ENCODE data around the gene ACTR3C. TPM values are rescaled to one million over a fixed set of nuclear protein-coding genes. Genes with fewer than 3 reads are reported as not detected.

Gene ACTR3C
- total and polyA plus RNA-seq, 10 of the 15 experiments (the other 5 are each of a cell fraction or from before 2014, with no cell fraction given) = 2.0 to 10.2 (median 6.3) TPM

DNA sequence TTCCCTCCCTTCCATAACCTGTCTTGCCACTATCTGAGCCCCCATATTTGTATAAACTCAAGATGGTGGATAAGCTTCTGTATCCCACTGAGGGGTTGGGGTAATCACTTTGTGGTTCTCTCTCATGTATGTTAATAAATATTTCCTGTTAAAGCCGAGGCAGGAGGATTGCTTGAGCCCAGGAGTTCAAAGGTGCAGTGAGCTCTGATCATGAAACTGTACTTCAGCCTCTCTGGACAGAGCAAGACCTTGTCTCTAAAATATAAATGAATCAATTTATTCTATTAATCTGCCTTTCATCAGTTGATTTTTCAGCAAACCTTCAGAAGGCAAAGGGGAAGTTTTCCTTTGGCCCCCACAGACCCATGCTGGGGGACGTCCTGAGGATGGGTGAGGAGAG is 19.9 kb upstream of the ACTR3C start:
- POLR2A ChIA-PET = no interaction called here
- no TSS peak for BruUV-seq (replicated peaks)
- FAIRE-seq = no peak
- SMC1A ChIA-PET (ENCODE audit: uncharacterized antibody, unreplicated experiment) = interaction anchor here (0.6 to 1.4 kb wide), 3 partner anchors 13 to 414 kb away, joined by 3 to 4 read pairs (median 3); no protein-coding TSS in a partner anchor
- CTCF ChIA-PET = interaction anchor here (1.0 to 1.7 kb wide), 2 partner anchors 12 to 13 kb away, joined by 4 read pairs; no protein-coding TSS in a partner anchor
- peaks cover 0 to 5% of the 10 kb centered on the region in 2 experiments; a peak in 3 of 4 replicates for H3K27me3 ChIP-seq (replicated peaks in 1 of 2; ENCODE audit: control insufficient read depth in 2 of 2, insufficient read depth in 2 of 2, low read length in 1 of 2)
- H2AFZ ChIP-seq (ENCODE audit: control insufficient read depth, low read depth, low read length) = no peak overlapping the region
- H3K4me1 ChIP-seq (ENCODE audit: control insufficient read depth, insufficient read depth, low read length) = peaks cover 8% of the 10 kb centered on the region
- H3K9ac ChIP-seq (ENCODE audit: control insufficient read depth, insufficient read depth, low read length) = no peak overlapping the region
- no peak overlapping the region for H3K27ac ChIP-seq (ENCODE audit: control insufficient read depth, insufficient read depth)
- WGBS (ENCODE audit: insufficient coverage, insufficient replicate concordance, low lambda C conversion rate, missing lambda C conversion rate) = 3% methylated on average over 2 of the region's 2 CpGs
- H3K4me2 ChIP-seq (ENCODE audit: control insufficient read depth, insufficient read depth) = no peak overlapping the region
- no peak for ATAC-seq
- intact Hi-C loops (cut with micrococcal nuclease; ENCODE audit: unreplicated experiment) (no loop called here), in situ Hi-C loops (cut with MboI) (no loop called here)
- RAD21 ChIA-PET (ENCODE audit: unreplicated experiment) = no interaction called here
- no peaks in the 10 kb centered on the region for H4K20me1 ChIP-seq (ENCODE audit: control insufficient read depth, insufficient read depth)
- peaks cover 5% of the 10 kb centered on the region; the same call in 2 of the 3 replicates for H3K9me3 ChIP-seq (replicated peaks; ENCODE audit: control insufficient read depth, insufficient read depth, low read length)
- DNase-seq (ENCODE audit: low read depth, low spot score) = no peak
- H3K79me2 ChIP-seq (ENCODE audit: control insufficient read depth, insufficient read depth, low read length) = no peaks in the 10 kb centered on the region
- no peak overlapping the region for H3K4me3 ChIP-seq
- H3K36me3 ChIP-seq (ENCODE audit: control insufficient read depth in 2 of 2, insufficient read depth in 2 of 2, low read length in 1 of 2) = no peaks in the 10 kb centered on the region; a peak in 1 of 4 replicates
- TF ChIP-seq, protein P1, sequence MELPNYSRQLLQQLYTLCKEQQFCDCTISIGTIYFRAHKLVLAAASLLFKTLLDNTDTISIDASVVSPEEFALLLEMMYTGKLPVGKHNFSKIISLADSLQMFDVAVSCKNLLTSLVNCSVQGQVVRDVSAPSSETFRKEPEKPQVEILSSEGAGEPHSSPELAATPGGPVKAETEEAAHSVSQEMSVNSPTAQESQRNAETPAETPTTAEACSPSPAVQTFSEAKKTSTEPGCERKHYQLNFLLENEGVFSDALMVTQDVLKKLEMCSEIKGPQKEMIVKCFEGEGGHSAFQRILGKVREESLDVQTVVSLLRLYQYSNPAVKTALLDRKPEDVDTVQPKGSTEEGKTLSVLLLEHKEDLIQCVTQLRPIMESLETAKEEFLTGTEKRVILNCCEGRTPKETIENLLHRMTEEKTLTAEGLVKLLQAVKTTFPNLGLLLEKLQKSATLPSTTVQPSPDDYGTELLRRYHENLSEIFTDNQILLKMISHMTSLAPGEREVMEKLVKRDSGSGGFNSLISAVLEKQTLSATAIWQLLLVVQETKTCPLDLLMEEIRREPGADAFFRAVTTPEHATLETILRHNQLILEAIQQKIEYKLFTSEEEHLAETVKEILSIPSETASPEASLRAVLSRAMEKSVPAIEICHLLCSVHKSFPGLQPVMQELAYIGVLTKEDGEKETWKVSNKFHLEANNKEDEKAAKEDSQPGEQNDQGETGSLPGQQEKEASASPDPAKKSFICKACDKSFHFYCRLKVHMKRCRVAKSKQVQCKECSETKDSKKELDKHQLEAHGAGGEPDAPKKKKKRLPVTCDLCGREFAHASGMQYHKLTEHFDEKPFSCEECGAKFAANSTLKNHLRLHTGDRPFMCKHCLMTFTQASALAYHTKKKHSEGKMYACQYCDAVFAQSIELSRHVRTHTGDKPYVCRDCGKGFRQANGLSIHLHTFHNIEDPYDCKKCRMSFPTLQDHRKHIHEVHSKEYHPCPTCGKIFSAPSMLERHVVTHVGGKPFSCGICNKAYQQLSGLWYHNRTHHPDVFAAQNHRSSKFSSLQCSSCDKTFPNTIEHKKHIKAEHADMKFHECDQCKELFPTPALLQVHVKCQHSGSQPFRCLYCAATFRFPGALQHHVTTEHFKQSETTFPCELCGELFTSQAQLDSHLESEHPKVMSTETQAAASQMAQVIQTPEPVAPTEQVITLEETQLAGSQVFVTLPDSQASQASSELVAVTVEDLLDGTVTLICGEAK (IDR thresholded peaks at IDR 0.05; ENCODE audit: borderline replicate concordance) = no peak
- no peak for TF ChIP-seq BHLHE40 (IDR thresholded peaks at IDR 0.05; ENCODE audit: borderline replicate concordance in 1 of 2, low read depth in 2 of 2, low read length in 1 of 2)
- no peak for TF ChIP-seq EZH2 (IDR thresholded peaks at IDR 0.05; ENCODE audit: borderline replicate concordance, control insufficient read depth, low read depth, low read length)
- TF ChIP-seq, protein P2, sequence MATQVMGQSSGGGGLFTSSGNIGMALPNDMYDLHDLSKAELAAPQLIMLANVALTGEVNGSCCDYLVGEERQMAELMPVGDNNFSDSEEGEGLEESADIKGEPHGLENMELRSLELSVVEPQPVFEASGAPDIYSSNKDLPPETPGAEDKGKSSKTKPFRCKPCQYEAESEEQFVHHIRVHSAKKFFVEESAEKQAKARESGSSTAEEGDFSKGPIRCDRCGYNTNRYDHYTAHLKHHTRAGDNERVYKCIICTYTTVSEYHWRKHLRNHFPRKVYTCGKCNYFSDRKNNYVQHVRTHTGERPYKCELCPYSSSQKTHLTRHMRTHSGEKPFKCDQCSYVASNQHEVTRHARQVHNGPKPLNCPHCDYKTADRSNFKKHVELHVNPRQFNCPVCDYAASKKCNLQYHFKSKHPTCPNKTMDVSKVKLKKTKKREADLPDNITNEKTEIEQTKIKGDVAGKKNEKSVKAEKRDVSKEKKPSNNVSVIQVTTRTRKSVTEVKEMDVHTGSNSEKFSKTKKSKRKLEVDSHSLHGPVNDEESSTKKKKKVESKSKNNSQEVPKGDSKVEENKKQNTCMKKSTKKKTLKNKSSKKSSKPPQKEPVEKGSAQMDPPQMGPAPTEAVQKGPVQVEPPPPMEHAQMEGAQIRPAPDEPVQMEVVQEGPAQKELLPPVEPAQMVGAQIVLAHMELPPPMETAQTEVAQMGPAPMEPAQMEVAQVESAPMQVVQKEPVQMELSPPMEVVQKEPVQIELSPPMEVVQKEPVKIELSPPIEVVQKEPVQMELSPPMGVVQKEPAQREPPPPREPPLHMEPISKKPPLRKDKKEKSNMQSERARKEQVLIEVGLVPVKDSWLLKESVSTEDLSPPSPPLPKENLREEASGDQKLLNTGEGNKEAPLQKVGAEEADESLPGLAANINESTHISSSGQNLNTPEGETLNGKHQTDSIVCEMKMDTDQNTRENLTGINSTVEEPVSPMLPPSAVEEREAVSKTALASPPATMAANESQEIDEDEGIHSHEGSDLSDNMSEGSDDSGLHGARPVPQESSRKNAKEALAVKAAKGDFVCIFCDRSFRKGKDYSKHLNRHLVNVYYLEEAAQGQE (IDR thresholded peaks at IDR 0.05; ENCODE audit: low read depth, low read length) = no peak
- TF ChIP-seq, protein P3, sequence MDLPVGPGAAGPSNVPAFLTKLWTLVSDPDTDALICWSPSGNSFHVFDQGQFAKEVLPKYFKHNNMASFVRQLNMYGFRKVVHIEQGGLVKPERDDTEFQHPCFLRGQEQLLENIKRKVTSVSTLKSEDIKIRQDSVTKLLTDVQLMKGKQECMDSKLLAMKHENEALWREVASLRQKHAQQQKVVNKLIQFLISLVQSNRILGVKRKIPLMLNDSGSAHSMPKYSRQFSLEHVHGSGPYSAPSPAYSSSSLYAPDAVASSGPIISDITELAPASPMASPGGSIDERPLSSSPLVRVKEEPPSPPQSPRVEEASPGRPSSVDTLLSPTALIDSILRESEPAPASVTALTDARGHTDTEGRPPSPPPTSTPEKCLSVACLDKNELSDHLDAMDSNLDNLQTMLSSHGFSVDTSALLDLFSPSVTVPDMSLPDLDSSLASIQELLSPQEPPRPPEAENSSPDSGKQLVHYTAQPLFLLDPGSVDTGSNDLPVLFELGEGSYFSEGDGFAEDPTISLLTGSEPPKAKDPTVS (IDR thresholded peaks at IDR 0.05; ENCODE audit: low read depth, low read length) = no peak
- TF ChIP-seq HDAC2 (IDR thresholded peaks at IDR 0.05) = no peak
- no peak for TF ChIP-seq CREB1 (IDR thresholded peaks at IDR 0.05; ENCODE audit: low read depth)
- TF ChIP-seq RAD51 (IDR thresholded peaks at IDR 0.05) = no peak
- no peak for TF ChIP-seq HCFC1 (IDR thresholded peaks at IDR 0.05; ENCODE audit: low read length)
- TF ChIP-seq RAD21 (IDR thresholded peaks at IDR 0.05; ENCODE audit: insufficient read depth, low read depth, low read length) = no peak
- TF ChIP-seq, protein P4, sequence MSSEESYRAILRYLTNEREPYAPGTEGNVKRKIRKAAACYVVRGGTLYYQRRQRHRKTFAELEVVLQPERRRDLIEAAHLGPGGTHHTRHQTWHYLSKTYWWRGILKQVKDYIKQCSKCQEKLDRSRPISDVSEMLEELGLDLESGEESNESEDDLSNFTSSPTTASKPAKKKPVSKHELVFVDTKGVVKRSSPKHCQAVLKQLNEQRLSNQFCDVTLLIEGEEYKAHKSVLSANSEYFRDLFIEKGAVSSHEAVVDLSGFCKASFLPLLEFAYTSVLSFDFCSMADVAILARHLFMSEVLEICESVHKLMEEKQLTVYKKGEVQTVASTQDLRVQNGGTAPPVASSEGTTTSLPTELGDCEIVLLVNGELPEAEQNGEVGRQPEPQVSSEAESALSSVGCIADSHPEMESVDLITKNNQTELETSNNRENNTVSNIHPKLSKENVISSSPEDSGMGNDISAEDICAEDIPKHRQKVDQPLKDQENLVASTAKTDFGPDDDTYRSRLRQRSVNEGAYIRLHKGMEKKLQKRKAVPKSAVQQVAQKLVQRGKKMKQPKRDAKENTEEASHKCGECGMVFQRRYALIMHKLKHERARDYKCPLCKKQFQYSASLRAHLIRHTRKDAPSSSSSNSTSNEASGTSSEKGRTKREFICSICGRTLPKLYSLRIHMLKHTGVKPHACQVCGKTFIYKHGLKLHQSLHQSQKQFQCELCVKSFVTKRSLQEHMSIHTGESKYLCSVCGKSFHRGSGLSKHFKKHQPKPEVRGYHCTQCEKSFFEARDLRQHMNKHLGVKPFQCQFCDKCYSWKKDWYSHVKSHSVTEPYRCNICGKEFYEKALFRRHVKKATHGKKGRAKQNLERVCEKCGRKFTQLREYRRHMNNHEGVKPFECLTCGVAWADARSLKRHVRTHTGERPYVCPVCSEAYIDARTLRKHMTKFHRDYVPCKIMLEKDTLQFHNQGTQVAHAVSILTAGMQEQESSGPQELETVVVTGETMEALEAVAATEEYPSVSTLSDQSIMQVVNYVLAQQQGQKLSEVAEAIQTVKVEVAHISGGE (CRISPR knock-in tag; IDR thresholded peaks at IDR 0.05) = no peak
